B cell (primary cell): ENCODE measurements around the gene ELMO1. TPM values are rescaled to one million over a fixed set of nuclear protein-coding genes. Genes with fewer than 3 reads are reported as not detected.

ENCODE experiments used
- ATAC-seq: fragments of 200-7000 bp; cut with Tn5 transposase; one replicate; pipeline ENCODE4 v1.10.0; 2021; ENCODE audit warnings: low read depth, mild to moderate bottlenecking, moderate number of reproducible peaks, moderate library complexity
- CTCF ChIA-PET: fragments of 350-600 bp; sonication (Branson Sonifier 250); formaldehyde crosslinking; loops from one replicate; lab custom pipeline; 2021; ENCODE audit warnings: antibody characterized with exemption, inconsistent platforms; lab: Charles Lee
- POLR2A ChIA-PET: fragments of 350-600 bp; sonication (Branson Sonifier 250); formaldehyde crosslinking; loops from one replicate; lab custom pipeline; 2021; ENCODE audit warnings: antibody characterized with exemption; lab: Charles Lee
- DNase-seq: peaks from one replicate; pipeline ENCODE4 v3.0.0; 2013
- H2AFZ ChIP-seq: 2 replicates; pipeline ENCODE4 v1.6.1; 2012; ENCODE audit warnings: mild to moderate bottlenecking, low read depth, low read length; ENCODE audit not compliant: insufficient read depth, poor library complexity, severe bottlenecking
- H3K27ac ChIP-seq, 2 donors: 1 replicate in 1 of 2; 2 replicates in 1 of 2; pipeline ENCODE4 v1.5.1; 2012 to 2013; ENCODE audit warnings: low read length in 2 of 2, mild to moderate bottlenecking in 2 of 2, moderate library complexity in 1 of 2
- H3K27me3 ChIP-seq, 4 experiments: fragments of 200-600 bp in 1 of 4; sonication (generic) in 1 of 4; replicated peaks in 1 of 4; 1 replicate in 2 of 4; 2 replicates in 2 of 4; pipeline versions ENCODE4 v1.6.1 to v1.7.0; 2013 to 2016; ENCODE audit warnings: low read length in 3 of 4, mild to moderate bottlenecking in 2 of 4, mixed read lengths in 1 of 4, moderate library complexity in 1 of 4; ENCODE audit not compliant: insufficient read depth in 4 of 4, control insufficient read depth in 3 of 4; ENCODE audit errors: control extremely low read depth in 1 of 4
- H3K36me3 ChIP-seq, 2 experiments: replicated peaks in 1 of 2; 1 replicate in 1 of 2; 2 replicates in 1 of 2; pipeline versions ENCODE4 v1.6.1 to v1.7.1; 2013; ENCODE audit warnings: low read length in 1 of 2; ENCODE audit not compliant: insufficient read depth in 2 of 2, control insufficient read depth in 1 of 2; ENCODE audit errors: control extremely low read depth in 1 of 2, extremely low read depth in 1 of 2
- H3K4me1 ChIP-seq, 2 donors: fragments of 200-600 bp in 1 of 2; sonication (generic) in 1 of 2; 1 replicate in 1 of 2; 2 replicates in 1 of 2; pipeline versions ENCODE4 v1.5.1 to v1.6.1; 2013 to 2017; ENCODE audit warnings: low read length in 2 of 2; ENCODE audit not compliant: control insufficient read depth in 2 of 2, insufficient read depth in 2 of 2
- H3K4me2 ChIP-seq: replicated peaks from 2 replicates; pipeline ENCODE3; 2012; ENCODE audit warnings: mild to moderate bottlenecking, low read depth, low read length; ENCODE audit not compliant: poor library complexity, severe bottlenecking
- H3K4me3 ChIP-seq, 5 experiments: fragments of 200-600 bp in 1 of 5; sonication (generic) in 1 of 5; 1 replicate in 3 of 5; 2 replicates in 2 of 5; pipeline versions ENCODE4 v1.5.1 to v1.7.0; 2011 to 2016; ENCODE audit warnings: low read length in 4 of 5, mild to moderate bottlenecking in 4 of 5, low read depth in 2 of 5, control low read depth in 1 of 5, moderate library complexity in 1 of 5; ENCODE audit not compliant: insufficient read depth in 1 of 5; ENCODE audit errors: control extremely low read depth in 1 of 5, extremely low read depth in 1 of 5
- H3K79me2 ChIP-seq: fragments of 200-600 bp; sonication (generic); one replicate; pipeline ENCODE4 v1.6.0; 2016; ENCODE audit warnings: low read length; ENCODE audit not compliant: control insufficient read depth, insufficient read depth
- H3K9ac ChIP-seq: fragments of 200-600 bp; sonication (generic); 2 replicates; pipeline ENCODE4 v1.6.1; 2017; ENCODE audit warnings: mild to moderate bottlenecking, low read length, moderate library complexity
- H3K9me3 ChIP-seq, 3 donors: one replicate each; pipeline versions ENCODE4 v1.6.1 to v1.7.1; 2013; ENCODE audit warnings: low read length in 2 of 3; ENCODE audit not compliant: control insufficient read depth in 2 of 3, insufficient read depth in 1 of 3; ENCODE audit errors: control extremely low read depth in 1 of 3
- H4K20me1 ChIP-seq: 2 replicates; pipeline ENCODE4 v1.6.0; 2012; ENCODE audit warnings: mild to moderate bottlenecking, low read length; ENCODE audit not compliant: insufficient read depth, control insufficient read depth, poor library complexity, severe bottlenecking
- H3K27ac Mint-ChIP-seq: one replicate; pipeline ENCODE4 v1.8.0; 2021; ENCODE audit warnings: mixed read lengths
- H3K27me3 Mint-ChIP-seq: one replicate; pipeline ENCODE4 v1.8.0; 2021; ENCODE audit warnings: mixed read lengths
- H3K4me1 Mint-ChIP-seq: one replicate; pipeline ENCODE4 v1.8.0; 2021; ENCODE audit warnings: mixed read lengths
- H3K4me3 Mint-ChIP-seq: one replicate; pipeline ENCODE4 v1.8.0; 2021; ENCODE audit warnings: mixed read lengths
- H3K9me3 Mint-ChIP-seq: one replicate; pipeline ENCODE4 v1.8.0; 2022; ENCODE audit warnings: mixed read lengths; ENCODE audit not compliant: insufficient read depth
- EZH2 ChIP-seq: IDR thresholded peaks from 2 replicates; pipeline ENCODE4 v1.6.1; 2012; ENCODE audit warnings: borderline replicate concordance, low read depth, mild to moderate bottlenecking, moderate library complexity, low read length; ENCODE audit not compliant: insufficient read depth, poor library complexity, severe bottlenecking
- WGBS: methylation state at CpG from one replicate; pipeline ENCODE4 v1.1.5; 2013; ENCODE audit warnings: missing lambda C conversion rate; ENCODE audit not compliant: insufficient coverage; 5-methylcytosine and 5-hydroxymethylcytosine counted together
- intact Hi-C: fragments of 100-400 bp; cut with micrococcal nuclease; formaldehyde crosslinking; loops from one replicate; pipeline ENCODE4 v1.10.0; 2022
- polyA plus RNA-seq: library from polyadenylated mRNA; depleted of rRNA; stranded (reverse); fragments of >200 nt; gene quantifications from 2 replicates; pipeline ENCODE4 v1.2.3, GENCODE V29; 2012
- total RNA-seq, 2 donors: library from RNA; stranded (reverse); fragments of 120-200 nt in 1 of 2; gene quantifications; 1 replicate in 1 of 2; 2 replicates in 1 of 2; pipeline versions ENCODE4 v1.2.3 to v1.2.4, GENCODE V29; 2013 to 2022
- TF ChIP-seq, protein P1 (sequence below): fragments of 200-600 bp; IDR thresholded peaks from one replicate; pipeline ENCODE4 v1.8.0; 2022; ENCODE audit warnings: antibody characterized with exemption, mild to moderate bottlenecking

The ELMO1 gene
- total and polyA plus RNA-seq, 2 donors (not counting 1 experiment from before 2014, with no cell fraction given) = 44.7 to 177 TPM

DNA sequence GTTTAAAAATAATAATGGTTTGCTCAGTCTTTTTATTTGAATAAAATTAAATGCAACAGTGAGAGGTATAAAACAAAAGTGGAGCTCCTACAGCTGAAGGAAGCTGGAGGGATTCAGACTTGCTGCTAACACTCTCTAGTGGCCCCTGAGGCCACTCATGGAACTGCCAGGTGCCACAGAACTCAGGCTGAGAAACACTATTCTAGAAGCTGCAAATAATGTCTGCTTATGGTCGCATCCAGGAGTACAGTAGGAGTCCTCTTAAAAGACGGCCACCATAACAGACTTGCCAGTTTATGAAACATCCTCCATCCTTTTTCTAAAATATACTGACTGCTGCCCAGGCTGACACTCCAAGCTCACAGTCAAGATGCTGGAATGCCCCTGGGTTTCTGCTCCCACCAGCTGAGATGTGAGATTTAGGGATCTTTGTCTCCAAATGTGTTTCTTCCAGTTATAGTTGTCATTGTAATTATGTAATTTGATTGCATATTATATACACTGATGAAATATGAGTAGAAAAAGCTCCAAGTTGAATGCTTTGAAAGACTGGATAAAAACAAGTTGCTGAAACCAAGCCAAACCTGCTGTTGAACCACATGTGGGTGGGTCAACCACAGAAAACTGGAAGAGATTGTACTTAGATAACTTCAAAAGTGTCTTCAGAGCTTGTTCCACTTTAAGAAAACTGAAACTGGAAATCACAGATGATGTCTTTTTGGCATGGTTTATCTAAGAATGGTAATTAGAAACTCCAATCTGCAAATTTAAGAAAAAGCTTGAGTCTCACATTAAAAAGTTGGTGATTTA lies 510.7 kb downstream of the ELMO1 start:
- peaks cover 22% of the 10 kb centered on the region for H3K4me1 Mint-ChIP-seq
- H3K36me3 ChIP-seq = peaks cover 4 to 42% of the 10 kb centered on the region in 2 experiments
- TF ChIP-seq, protein P1, sequence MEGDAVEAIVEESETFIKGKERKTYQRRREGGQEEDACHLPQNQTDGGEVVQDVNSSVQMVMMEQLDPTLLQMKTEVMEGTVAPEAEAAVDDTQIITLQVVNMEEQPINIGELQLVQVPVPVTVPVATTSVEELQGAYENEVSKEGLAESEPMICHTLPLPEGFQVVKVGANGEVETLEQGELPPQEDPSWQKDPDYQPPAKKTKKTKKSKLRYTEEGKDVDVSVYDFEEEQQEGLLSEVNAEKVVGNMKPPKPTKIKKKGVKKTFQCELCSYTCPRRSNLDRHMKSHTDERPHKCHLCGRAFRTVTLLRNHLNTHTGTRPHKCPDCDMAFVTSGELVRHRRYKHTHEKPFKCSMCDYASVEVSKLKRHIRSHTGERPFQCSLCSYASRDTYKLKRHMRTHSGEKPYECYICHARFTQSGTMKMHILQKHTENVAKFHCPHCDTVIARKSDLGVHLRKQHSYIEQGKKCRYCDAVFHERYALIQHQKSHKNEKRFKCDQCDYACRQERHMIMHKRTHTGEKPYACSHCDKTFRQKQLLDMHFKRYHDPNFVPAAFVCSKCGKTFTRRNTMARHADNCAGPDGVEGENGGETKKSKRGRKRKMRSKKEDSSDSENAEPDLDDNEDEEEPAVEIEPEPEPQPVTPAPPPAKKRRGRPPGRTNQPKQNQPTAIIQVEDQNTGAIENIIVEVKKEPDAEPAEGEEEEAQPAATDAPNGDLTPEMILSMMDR = no peak
- no peak for TF ChIP-seq EZH2
- no peak overlapping the region for H3K27ac Mint-ChIP-seq
- no peak overlapping the region for H3K4me3 ChIP-seq
- no peak overlapping the region for H2AFZ ChIP-seq
- peaks cover 17 to 19% of the 10 kb centered on the region in 2 donors for H3K4me1 ChIP-seq
- POLR2A ChIA-PET = no interaction called here
- H3K27ac ChIP-seq = no peak overlapping the region
- no peak for DNase-seq
- ATAC-seq = no peak
- no peak overlapping the region for H3K9ac ChIP-seq
- peaks cover 13 to 55% (median 34%) of the 10 kb centered on the region in 3 donors for H3K9me3 ChIP-seq
- 100% methylated on average over 2 of the region's 2 CpGs for WGBS
- intact Hi-C loops = no loop called here
- peaks cover 5% of the 10 kb centered on the region for H4K20me1 ChIP-seq
- no peak overlapping the region for H3K4me2 ChIP-seq
- no peak overlapping the region for H3K4me3 Mint-ChIP-seq
- H3K27me3 Mint-ChIP-seq = no peaks in the 10 kb centered on the region
- peaks cover 19% of the 10 kb centered on the region for H3K9me3 Mint-ChIP-seq
- CTCF ChIA-PET = interaction anchor here (1.8 kb wide), 1 partner anchor 9 kb away, joined by 5 read pairs; no protein-coding TSS in a partner anchor
- H3K79me2 ChIP-seq = peaks cover 26% of the 10 kb centered on the region
- H3K27me3 ChIP-seq = no peaks in the 10 kb centered on the region

DNA sequence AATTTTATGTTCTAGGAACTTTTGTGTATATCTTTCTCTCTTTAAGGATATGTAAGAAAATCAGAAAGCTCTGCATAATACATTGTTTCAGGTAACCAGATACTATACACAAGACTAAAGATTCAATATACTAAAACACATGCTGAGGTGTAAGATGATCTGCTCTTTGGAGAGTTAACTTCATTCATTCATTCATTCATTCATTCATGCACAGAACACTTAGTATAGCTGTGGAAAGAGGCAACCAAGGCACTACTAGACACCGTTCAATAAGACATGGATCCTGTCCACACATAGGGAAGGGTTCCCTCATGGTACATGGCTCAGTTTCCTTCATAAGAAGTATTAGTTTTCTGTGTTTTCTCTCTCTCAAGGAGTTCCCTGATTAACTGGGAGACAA lies 516.8 kb downstream of the ELMO1 start:
- WGBS = 100% methylated on average over 1 of the region's 1 CpG

More for the DNA sequence above, 516.8 kb downstream of the ELMO1 start:
- Mint-ChIP-seq H3K27ac (no peak overlapping the region), H3K9me3 (peaks cover 7% of the 10 kb centered on the region), H3K27me3 (no peaks in the 10 kb centered on the region), H3K4me3 (no peak overlapping the region), H3K4me1 (no peaks in the 10 kb centered on the region)
- CTCF ChIA-PET = no interaction called here
- POLR2A ChIA-PET = no interaction called here
- DNase-seq = no peak
- Histone ChIP-seq H2AFZ (no peak overlapping the region), H3K9me3 (peaks cover 0 to 12% (median 8%) of the 10 kb centered on the region in 3 donors), H4K20me1 (no peaks in the 10 kb centered on the region), H3K36me3 (peaks cover 5 to 38% of the 10 kb centered on the region in 2 experiments), H3K27me3 (no peaks in the 10 kb centered on the region), H3K4me2 (no peak overlapping the region), H3K9ac (no peak overlapping the region), H3K4me1 (no peaks in the 10 kb centered on the region), H3K27ac (no peak overlapping the region), H3K4me3 (no peak overlapping the region), H3K79me2 (peaks cover 14% of the 10 kb centered on the region)
- TF ChIP-seq EZH2 = no peak
- TF ChIP-seq, protein P1 = no peak
- ATAC-seq = no peak
- intact Hi-C loops = no loop called here
